ENCODE data around the gene PAK4. TPM values are rescaled to one million over a fixed set of nuclear protein-coding genes. Genes with fewer than 3 reads are reported as not detected.

Gene PAK4
- total RNA-seq, 1 experiment from 2014 or later: 69.8 TPM

GRCh38 chr19:39200066-39200802 lies 74.6 kb downstream of the PAK4 start (continued):
- TF ChIP-seq, protein P1, sequence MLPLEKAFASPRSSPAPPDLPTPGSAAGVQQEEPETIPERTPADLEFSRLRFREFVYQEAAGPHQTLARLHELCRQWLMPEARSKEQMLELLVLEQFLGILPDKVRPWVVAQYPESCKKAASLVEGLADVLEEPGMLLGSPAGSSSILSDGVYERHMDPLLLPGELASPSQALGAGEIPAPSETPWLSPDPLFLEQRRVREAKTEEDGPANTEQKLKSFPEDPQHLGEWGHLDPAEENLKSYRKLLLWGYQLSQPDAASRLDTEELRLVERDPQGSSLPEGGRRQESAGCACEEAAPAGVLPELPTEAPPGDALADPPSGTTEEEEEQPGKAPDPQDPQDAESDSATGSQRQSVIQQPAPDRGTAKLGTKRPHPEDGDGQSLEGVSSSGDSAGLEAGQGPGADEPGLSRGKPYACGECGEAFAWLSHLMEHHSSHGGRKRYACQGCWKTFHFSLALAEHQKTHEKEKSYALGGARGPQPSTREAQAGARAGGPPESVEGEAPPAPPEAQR (CRISPR knock-in tag; IDR thresholded peaks at IDR 0.05): no peak
- TF ChIP-seq SOX15 (CRISPR knock-in tag; IDR thresholded peaks at IDR 0.05) (no peak), GTF2I (CRISPR knock-in tag; conservative IDR thresholded peaks at IDR 0.05) (no peak)

- POLR2A ChIA-PET: no interaction called here
- ATAC-seq: no peak
- Mint-ChIP-seq H3K4me1 (peaks cover 13% of the 10 kb centered on the region), H3K4me3 (no peak overlapping the region), H3K9me3 (no peaks in the 10 kb centered on the region), H3K27ac (no peak overlapping the region), H3K27me3 (ENCODE audit: low read depth) (peaks cover 77% of the 10 kb centered on the region), H3K36me3 (no peaks in the 10 kb centered on the region)
- TF ChIP-seq, protein P2, sequence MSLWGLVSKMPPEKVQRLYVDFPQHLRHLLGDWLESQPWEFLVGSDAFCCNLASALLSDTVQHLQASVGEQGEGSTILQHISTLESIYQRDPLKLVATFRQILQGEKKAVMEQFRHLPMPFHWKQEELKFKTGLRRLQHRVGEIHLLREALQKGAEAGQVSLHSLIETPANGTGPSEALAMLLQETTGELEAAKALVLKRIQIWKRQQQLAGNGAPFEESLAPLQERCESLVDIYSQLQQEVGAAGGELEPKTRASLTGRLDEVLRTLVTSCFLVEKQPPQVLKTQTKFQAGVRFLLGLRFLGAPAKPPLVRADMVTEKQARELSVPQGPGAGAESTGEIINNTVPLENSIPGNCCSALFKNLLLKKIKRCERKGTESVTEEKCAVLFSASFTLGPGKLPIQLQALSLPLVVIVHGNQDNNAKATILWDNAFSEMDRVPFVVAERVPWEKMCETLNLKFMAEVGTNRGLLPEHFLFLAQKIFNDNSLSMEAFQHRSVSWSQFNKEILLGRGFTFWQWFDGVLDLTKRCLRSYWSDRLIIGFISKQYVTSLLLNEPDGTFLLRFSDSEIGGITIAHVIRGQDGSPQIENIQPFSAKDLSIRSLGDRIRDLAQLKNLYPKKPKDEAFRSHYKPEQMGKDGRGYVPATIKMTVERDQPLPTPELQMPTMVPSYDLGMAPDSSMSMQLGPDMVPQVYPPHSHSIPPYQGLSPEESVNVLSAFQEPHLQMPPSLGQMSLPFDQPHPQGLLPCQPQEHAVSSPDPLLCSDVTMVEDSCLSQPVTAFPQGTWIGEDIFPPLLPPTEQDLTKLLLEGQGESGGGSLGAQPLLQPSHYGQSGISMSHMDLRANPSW (CRISPR knock-in tag; conservative IDR thresholded peaks at IDR 0.05; ENCODE audit: low read depth): no peak
- TF ChIP-seq ZNF423 (CRISPR knock-in tag; IDR thresholded peaks at IDR 0.05) (no peak), MXD4 (CRISPR knock-in tag; IDR thresholded peaks at IDR 0.05; ENCODE audit: borderline replicate concordance) (no peak), ZBTB21 (CRISPR knock-in tag; IDR thresholded peaks at IDR 0.05; ENCODE audit: borderline replicate concordance) (no peak), MYBL2 (CRISPR knock-in tag; IDR thresholded peaks at IDR 0.05) (no peak), ZNF232 (CRISPR knock-in tag; IDR thresholded peaks at IDR 0.05) (no peak), USF2 (CRISPR knock-in tag; IDR thresholded peaks at IDR 0.05) (no peak)
- TF ChIP-seq, protein P3, sequence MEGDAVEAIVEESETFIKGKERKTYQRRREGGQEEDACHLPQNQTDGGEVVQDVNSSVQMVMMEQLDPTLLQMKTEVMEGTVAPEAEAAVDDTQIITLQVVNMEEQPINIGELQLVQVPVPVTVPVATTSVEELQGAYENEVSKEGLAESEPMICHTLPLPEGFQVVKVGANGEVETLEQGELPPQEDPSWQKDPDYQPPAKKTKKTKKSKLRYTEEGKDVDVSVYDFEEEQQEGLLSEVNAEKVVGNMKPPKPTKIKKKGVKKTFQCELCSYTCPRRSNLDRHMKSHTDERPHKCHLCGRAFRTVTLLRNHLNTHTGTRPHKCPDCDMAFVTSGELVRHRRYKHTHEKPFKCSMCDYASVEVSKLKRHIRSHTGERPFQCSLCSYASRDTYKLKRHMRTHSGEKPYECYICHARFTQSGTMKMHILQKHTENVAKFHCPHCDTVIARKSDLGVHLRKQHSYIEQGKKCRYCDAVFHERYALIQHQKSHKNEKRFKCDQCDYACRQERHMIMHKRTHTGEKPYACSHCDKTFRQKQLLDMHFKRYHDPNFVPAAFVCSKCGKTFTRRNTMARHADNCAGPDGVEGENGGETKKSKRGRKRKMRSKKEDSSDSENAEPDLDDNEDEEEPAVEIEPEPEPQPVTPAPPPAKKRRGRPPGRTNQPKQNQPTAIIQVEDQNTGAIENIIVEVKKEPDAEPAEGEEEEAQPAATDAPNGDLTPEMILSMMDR (IDR thresholded peaks at IDR 0.05): no peak
- TF ChIP-seq, protein P4, sequence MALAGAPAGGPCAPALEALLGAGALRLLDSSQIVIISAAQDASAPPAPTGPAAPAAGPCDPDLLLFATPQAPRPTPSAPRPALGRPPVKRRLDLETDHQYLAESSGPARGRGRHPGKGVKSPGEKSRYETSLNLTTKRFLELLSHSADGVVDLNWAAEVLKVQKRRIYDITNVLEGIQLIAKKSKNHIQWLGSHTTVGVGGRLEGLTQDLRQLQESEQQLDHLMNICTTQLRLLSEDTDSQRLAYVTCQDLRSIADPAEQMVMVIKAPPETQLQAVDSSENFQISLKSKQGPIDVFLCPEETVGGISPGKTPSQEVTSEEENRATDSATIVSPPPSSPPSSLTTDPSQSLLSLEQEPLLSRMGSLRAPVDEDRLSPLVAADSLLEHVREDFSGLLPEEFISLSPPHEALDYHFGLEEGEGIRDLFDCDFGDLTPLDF (CRISPR knock-in tag; IDR thresholded peaks at IDR 0.05): no peak
- TF ChIP-seq, protein P5, sequence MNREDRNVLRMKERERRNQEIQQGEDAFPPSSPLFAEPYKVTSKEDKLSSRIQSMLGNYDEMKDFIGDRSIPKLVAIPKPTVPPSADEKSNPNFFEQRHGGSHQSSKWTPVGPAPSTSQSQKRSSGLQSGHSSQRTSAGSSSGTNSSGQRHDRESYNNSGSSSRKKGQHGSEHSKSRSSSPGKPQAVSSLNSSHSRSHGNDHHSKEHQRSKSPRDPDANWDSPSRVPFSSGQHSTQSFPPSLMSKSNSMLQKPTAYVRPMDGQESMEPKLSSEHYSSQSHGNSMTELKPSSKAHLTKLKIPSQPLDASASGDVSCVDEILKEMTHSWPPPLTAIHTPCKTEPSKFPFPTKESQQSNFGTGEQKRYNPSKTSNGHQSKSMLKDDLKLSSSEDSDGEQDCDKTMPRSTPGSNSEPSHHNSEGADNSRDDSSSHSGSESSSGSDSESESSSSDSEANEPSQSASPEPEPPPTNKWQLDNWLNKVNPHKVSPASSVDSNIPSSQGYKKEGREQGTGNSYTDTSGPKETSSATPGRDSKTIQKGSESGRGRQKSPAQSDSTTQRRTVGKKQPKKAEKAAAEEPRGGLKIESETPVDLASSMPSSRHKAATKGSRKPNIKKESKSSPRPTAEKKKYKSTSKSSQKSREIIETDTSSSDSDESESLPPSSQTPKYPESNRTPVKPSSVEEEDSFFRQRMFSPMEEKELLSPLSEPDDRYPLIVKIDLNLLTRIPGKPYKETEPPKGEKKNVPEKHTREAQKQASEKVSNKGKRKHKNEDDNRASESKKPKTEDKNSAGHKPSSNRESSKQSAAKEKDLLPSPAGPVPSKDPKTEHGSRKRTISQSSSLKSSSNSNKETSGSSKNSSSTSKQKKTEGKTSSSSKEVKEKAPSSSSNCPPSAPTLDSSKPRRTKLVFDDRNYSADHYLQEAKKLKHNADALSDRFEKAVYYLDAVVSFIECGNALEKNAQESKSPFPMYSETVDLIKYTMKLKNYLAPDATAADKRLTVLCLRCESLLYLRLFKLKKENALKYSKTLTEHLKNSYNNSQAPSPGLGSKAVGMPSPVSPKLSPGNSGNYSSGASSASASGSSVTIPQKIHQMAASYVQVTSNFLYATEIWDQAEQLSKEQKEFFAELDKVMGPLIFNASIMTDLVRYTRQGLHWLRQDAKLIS (CRISPR knock-in tag; IDR thresholded peaks at IDR 0.05; ENCODE audit: borderline replicate concordance): no peak
- TF ChIP-seq, protein P6, sequence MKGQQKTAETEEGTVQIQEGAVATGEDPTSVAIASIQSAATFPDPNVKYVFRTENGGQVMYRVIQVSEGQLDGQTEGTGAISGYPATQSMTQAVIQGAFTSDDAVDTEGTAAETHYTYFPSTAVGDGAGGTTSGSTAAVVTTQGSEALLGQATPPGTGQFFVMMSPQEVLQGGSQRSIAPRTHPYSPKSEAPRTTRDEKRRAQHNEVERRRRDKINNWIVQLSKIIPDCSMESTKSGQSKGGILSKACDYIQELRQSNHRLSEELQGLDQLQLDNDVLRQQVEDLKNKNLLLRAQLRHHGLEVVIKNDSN (CRISPR knock-in tag; IDR thresholded peaks at IDR 0.05): no peak
- TF ChIP-seq, protein P7, sequence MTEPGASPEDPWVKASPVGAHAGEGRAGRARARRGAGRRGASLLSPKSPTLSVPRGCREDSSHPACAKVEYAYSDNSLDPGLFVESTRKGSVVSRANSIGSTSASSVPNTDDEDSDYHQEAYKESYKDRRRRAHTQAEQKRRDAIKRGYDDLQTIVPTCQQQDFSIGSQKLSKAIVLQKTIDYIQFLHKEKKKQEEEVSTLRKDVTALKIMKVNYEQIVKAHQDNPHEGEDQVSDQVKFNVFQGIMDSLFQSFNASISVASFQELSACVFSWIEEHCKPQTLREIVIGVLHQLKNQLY (CRISPR knock-in tag; IDR thresholded peaks at IDR 0.05): no peak
- CTCF ChIA-PET: interaction anchor here (1.0 kb wide), 2 partner anchors 13 to 163 kb away, joined by 3 to 4 read pairs; no protein-coding TSS in a partner anchor
- no peak for DNase-seq (ENCODE audit: low spot score)
These were observed 75.2 kb downstream of the PAK4 start for GRCh38 chr19:39200803-39201115.
